ENCODE results near the gene IER5L. TPM values are rescaled to one million over a fixed set of nuclear protein-coding genes. Genes with fewer than 3 reads are reported as not detected.
A peak's percentile ranks its signal among the peaks of the same experiment; 100 is the strongest.
"Not testable (repeated sequence)": the region's sequence is repeated elsewhere in the genome, so short reads cannot be mapped to it uniquely, and the experiment has no call there.

IER5L gene
- polyA plus RNA-seq, 3 donors, result 7.8 to 15.5 (median 14.6) TPM

DNA sequence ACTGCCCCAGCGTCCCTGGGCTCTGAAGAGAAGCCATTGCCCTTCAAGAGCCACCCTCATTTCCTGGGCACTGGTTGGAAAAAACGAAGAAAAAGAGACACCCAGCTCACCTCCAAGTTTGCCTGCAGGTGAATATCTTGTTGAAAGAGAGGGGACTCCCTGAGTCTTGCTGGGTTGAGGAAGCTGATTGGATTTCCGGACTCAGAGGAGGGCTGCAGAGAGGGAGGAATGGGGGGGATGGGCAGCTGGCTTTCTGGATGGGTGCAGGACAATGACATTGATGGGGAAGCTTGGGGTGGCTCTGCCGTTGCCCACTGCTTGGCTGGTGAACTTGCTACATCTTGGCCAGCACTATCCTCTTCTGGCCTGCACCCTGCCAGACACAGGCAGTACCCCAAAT is 31.0 kb upstream of the IER5L start:
- no peak for DNase-seq (ENCODE audit: extremely low read depth in 1 of 11, low read depth in 9 of 11, low spot score in 4 of 11)

GRCh38 chr9:129208207-129209032 is 30.4 kb upstream of the IER5L start:
- DNase-seq (ENCODE audit: extremely low read depth in 1 of 11, low read depth in 9 of 11, low spot score in 4 of 11), result no peak

DNA sequence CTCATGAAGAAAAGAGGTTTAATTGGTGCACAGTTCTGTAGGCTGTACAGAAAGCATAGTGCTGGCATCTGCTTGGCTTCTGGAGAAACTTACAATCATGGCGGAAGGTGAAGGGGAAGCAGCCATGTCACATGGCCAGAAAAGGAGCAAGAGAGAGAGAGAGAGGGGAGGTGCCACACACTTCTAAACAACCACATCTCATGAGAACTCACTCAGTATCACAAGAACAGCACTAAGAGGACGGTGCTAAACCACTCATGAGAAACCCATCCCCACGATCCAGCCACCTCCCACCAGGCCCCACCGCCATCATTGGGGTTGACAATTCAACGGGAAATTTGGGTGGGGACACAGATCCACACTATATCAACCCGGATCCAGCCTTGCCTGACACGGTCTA is 28.8 kb upstream of the IER5L start:
- DNase-seq (ENCODE audit: extremely low read depth in 1 of 11, low read depth in 9 of 11, low spot score in 4 of 11), result no peak

DNA sequence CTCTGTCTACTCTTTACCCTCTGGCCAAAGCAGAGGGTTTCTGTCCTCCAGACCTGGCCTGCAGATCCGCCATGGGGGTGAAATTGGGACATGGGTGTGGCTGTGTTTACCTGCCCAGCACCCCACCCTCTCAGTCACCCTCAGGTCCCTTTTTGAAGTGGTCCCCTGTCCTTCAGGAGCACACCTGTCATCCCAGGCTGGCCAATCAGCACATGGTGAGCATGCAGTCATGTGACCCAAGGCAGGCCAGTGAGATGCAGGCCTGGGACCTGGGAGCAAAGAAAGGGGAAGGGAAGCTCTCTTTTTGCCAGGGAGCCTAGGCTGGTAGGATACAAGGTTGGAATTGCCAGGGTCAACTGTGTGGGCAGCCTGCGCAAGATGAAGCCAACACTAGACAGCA is 28.3 kb upstream of the IER5L start:
- no peak for DNase-seq (ENCODE audit: extremely low read depth in 1 of 11, low read depth in 9 of 11, low spot score in 4 of 11)

- DNase-seq (ENCODE audit: extremely low read depth in 1 of 11, low read depth in 9 of 11, low spot score in 4 of 11), result no peak
These were observed 26.8 kb upstream of the IER5L start for GRCh38 chr9:129204840-129205239.

- DNase-seq (ENCODE audit: extremely low read depth in 1 of 11, low read depth in 9 of 11, low spot score in 4 of 11), result no peak
These were observed 25.5 kb upstream of the IER5L start for GRCh38 chr9:129203556-129203909.

GRCh38 chr9:129202613-129203555 is 24.8 kb upstream of the IER5L start:
- DNase-seq (ENCODE audit: extremely low read depth in 1 of 11, low read depth in 9 of 11, low spot score in 4 of 11), result peak in 4 of 11 donors; percentile 70 to 74 (median 72)

GRCh38 chr9:129201866-129202265 is 23.8 kb upstream of the IER5L start:
- no peak for DNase-seq (ENCODE audit: extremely low read depth in 1 of 11, low read depth in 9 of 11, low spot score in 4 of 11)

GRCh38 chr9:129201289-129201688 is 23.2 kb upstream of the IER5L start:
- no peak for DNase-seq (ENCODE audit: extremely low read depth in 1 of 11, low read depth in 9 of 11, low spot score in 4 of 11)

DNA sequence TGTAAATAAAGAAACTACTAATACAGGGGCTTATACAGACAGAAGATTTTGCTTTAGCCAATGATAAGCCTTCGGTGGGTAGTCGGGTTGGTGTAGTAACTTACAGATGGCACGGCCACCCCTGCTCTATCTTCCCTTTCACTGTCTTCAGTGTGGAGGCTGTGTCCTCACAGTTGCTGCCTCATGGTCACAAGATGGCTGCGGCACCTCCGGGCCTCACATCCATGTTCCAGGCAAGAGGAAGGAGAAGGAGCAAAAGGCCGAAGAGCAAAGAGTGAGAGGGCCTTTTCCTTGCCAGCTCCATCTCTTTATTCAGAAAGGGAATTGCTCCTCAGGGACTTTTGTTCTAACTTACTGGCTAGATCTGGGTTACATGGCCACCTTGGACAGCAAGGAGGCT is 22.2 kb upstream of the IER5L start:
- no peak for DNase-seq (ENCODE audit: extremely low read depth in 1 of 11, low read depth in 9 of 11, low spot score in 4 of 11)

GRCh38 chr9:129199044-129199435 is 21.0 kb upstream of the IER5L start:
- no peak for DNase-seq (ENCODE audit: extremely low read depth in 1 of 11, low read depth in 9 of 11, low spot score in 4 of 11)

- DNase-seq (ENCODE audit: extremely low read depth in 1 of 11, low read depth in 9 of 11, low spot score in 4 of 11), result no peak
These were observed 20.4 kb upstream of the IER5L start for GRCh38 chr9:129198319-129199043.

GRCh38 chr9:129197978-129198318 is 19.9 kb upstream of the IER5L start:
- DNase-seq (ENCODE audit: extremely low read depth in 1 of 11, low read depth in 9 of 11, low spot score in 4 of 11), result no peak

- DNase-seq (ENCODE audit: extremely low read depth in 1 of 11, low read depth in 9 of 11, low spot score in 4 of 11), result not testable (repeated sequence)
These were observed 19.0 kb upstream of the IER5L start for GRCh38 chr9:129197045-129197444.

- no peak for DNase-seq (ENCODE audit: extremely low read depth in 1 of 11, low read depth in 9 of 11, low spot score in 4 of 11)
These were observed 17.5 kb upstream of the IER5L start for GRCh38 chr9:129195606-129196005.

DNA sequence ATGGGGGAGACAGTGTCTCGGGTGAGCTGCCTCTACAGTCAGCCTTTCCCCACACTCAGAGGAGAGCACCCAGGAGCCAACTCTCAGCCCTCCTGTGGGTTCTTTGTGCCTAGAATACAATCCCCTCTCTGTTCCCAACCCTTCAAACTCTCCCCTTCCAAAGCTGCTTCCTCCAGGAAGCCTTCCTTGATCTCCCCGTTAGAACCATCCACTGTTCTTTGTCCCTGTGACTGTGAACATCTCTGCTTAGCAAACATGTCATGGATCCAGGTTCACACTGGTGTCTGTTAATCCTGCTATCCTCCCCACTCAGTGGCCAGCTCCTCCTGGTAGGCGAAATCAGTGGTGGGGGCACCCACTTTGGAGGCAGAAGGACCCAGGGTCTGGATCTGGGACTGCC is 16.2 kb upstream of the IER5L start:
- no peak for DNase-seq (ENCODE audit: extremely low read depth in 1 of 11, low read depth in 9 of 11, low spot score in 4 of 11)

- DNase-seq (ENCODE audit: extremely low read depth in 1 of 11, low read depth in 9 of 11, low spot score in 4 of 11), result no peak
These were observed 15.6 kb upstream of the IER5L start for GRCh38 chr9:129193655-129194054.

DNA sequence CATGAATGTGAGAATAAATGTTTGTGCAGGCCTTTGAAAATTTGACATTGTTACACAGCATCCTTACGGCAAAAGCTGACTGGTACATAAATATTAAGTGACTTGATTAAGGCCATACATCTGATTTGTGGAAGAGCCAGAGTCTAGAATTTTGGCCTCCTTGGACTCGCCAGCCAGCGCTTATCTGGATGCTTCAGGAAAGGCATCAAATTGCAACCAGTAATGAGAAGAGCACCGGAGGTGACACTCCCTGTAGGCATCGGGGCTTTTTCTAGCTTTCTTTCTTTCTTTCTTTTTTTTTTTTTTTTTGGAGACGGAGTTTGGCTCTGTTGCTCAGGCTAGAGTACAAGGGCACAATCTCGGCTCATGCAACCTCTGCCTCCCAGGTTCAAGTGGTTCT is 13.2 kb upstream of the IER5L start:
- DNase-seq (ENCODE audit: extremely low read depth in 1 of 11, low read depth in 9 of 11, low spot score in 4 of 11), result no peak

GRCh38 chr9:129189971-129190370 is 11.9 kb upstream of the IER5L start:
- DNase-seq (ENCODE audit: extremely low read depth in 1 of 11, low read depth in 9 of 11, low spot score in 4 of 11), result not testable (repeated sequence)

DNA sequence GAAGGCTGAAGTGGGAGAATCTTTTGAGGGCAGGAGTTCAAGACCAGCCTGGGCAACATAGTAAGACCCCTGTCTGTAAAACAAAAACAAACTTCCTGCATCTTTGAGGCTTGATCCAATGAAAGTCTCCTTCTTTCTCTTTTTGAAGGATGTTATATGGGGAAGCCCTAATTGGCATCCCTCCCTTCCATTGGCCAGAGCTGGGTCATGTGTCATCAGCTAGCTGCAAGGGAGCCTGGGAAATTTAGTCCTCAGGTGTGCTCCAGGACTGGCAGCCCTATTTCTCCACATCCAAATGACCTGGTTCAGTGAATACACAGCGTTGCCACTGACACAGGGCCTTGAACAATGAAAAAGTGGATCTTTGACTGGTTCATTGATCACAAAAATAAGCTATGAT is 9.0 kb upstream of the IER5L start:
- DNase-seq (ENCODE audit: extremely low read depth in 1 of 11, low read depth in 9 of 11, low spot score in 4 of 11), result no peak

Measured in renal cortex interstitium (tissue), 11 donors.